ENCODE results near the gene PHAF1. TPM values are rescaled to one million over a fixed set of nuclear protein-coding genes. Genes with fewer than 3 reads are reported as not detected.

The PHAF1 gene
- 48.3 and 53.6 TPM in 2 replicates for total RNA-seq (2016; rRNA removed; fragmentation: Illumina TruSeq; extraction: Trizol)
- total RNA-seq (2016; cell fraction: cytosol; rRNA removed; fragmentation: Illumina TruSeq; extraction: Trizol; ENCODE audit: low read depth): 10.8 and 11.4 TPM in 2 replicates
- 47.8 and 49.5 TPM in 2 replicates for total RNA-seq (2016; cell fraction: insoluble cytoplasmic fraction; rRNA removed; fragmentation: Illumina TruSeq; extraction: Trizol)
- 32.3 and 33.6 TPM in 2 replicates for total RNA-seq (2016; cell fraction: membrane; rRNA removed; fragmentation: Illumina TruSeq; extraction: Trizol)
- 53.1 and 54.5 TPM in 2 replicates for total RNA-seq (2016; cell fraction: nucleus; rRNA removed; fragmentation: Illumina TruSeq; extraction: Trizol)
- 174 and 184 TPM in 2 replicates for polyA plus RNA-seq (2011; rRNA removed)
- 91.2 and 103 TPM in 2 replicates for polyA plus RNA-seq (2011; cell fraction: cytosol; rRNA removed)
- 248 and 255 TPM in 2 replicates for polyA plus RNA-seq (2011; cell fraction: nucleus; rRNA removed)
- 66.1 and 70.4 TPM in 2 replicates for polyA plus RNA-seq (2012)
- polyA plus RNA-seq (2016; cell fraction: cytosol; fragmentation: Illumina TruSeq; extraction: Trizol; ENCODE audit: low read depth): 4.8 and 5.4 TPM in 2 replicates
- polyA plus RNA-seq (2016; cell fraction: insoluble cytoplasmic fraction; fragmentation: Illumina TruSeq; extraction: Trizol; ENCODE audit: low read depth): 56.4 and 67.0 TPM in 2 replicates
- polyA plus RNA-seq (2016; cell fraction: membrane; fragmentation: Illumina TruSeq; extraction: Trizol; ENCODE audit: low read depth): 14.1 and 16.2 TPM in 2 replicates
- polyA plus RNA-seq (2016; cell fraction: nucleus; fragmentation: Illumina TruSeq; extraction: Trizol; ENCODE audit: insufficient read depth, low read depth): 92.6 and 109 TPM in 2 replicates
- 43.7 and 236 TPM in 2 replicates for polyA minus RNA-seq (2011; rRNA and poly(A)+ RNA removed; ENCODE audit: low replicate concordance)
- 72.6 and 74.1 TPM in 2 replicates for polyA minus RNA-seq (2011; cell fraction: cytosol; rRNA and poly(A)+ RNA removed)
- polyA minus RNA-seq (2011; cell fraction: nucleus; rRNA and poly(A)+ RNA removed): 219 and 250 TPM in 2 replicates
- percentile 93 among the genes with signal in this experiment for Bru-seq, nascent RNA
- percentile 93 among the genes with signal in this experiment for BruChase-seq, experiment 1, labeled RNA remaining after a 6-hour chase
- BruChase-seq, experiment 2, labeled RNA remaining after a 2-hour chase: percentile 94 among the genes with signal in this experiment
- long read RNA-seq, experiment 1, transcript C16orf70-201 (16 exons, 2,865 nt): major isoform, 30 of 84 reads
- long read RNA-seq, experiment 1, transcript C16orf70-208 (17 exons, 1,353 nt): minor isoform, 13 of 84 reads
- long read RNA-seq, experiment 1, partial matches to known transcripts: 16 of 84 reads
- long read RNA-seq, experiment 1, other reads (novel, unspliced or antisense): 25 of 84 reads
- long read RNA-seq, experiment 2, transcript C16orf70-201 (16 exons, 2,865 nt): major isoform, 28 of 122 reads
- long read RNA-seq, experiment 2, transcript C16orf70-208 (17 exons, 1,353 nt): minor isoform, 12 of 122 reads
- long read RNA-seq, experiment 2, partial matches to known transcripts: 62 of 122 reads
- long read RNA-seq, experiment 2, other reads (novel, unspliced or antisense): 20 of 122 reads

DNA sequence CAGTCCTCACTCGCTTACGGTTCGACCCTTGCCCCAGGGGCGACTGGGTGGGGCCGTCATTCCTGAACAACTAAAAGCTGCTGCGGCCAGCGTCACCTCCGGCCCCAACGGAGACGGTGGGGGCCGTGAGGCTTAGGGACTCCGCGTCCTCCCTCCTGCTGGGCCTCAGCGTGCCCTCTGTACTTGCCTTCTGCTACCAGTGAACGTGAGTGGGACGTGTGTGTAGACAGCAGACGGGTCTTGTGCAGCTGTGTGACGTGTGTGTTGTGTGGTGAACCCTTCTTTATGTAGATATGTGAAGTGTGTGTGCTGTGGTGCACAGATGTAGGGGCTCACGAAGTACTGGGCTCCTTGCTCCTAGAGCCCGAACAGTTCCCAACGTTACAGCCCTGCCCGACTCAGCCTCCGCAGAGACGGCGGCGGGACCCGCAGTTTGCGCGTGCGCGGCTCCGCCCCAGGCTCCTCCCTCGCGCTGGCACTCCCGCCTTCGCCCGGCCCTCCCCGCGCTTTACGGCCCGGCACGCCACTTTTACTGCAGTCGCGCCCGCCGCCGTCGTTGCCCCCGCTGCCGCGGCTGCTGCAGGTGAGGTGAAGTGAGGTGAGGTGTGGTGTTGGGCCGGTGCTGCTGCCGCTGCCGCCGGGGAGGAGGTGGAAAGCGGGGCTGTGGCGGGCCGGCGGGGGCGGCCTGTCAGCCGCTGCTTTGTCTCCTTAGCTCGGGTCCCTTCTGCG, at the start of gene PHAF1:
Gene PHAF1 (plus strand): TSS at position 535 of the 729 bp plus-strand sequence. CDS start 235 bp downstream, outside the sequence.
- Histone ChIP-seq H3K36me3 (replicated peaks in 1 of 2; ENCODE audit: control insufficient read depth in 1 of 2, insufficient read depth in 2 of 2, low read length in 2 of 2) (no peaks in the 10 kb centered on the region; a peak in 1 of 5 replicates), H2AFZ (ENCODE audit: low read length) (no peak within 1 kb of the TSS), H3K79me2 (ENCODE audit: insufficient read depth, low read length) (peaks cover 42% of the 10 kb centered on the region), H3K4me2 (ENCODE audit: low read depth, low read length) (peak within 1 kb of the TSS; percentile 98), H4K20me1 (ENCODE audit: insufficient read depth, low read length) (peaks cover 3% of the 10 kb centered on the region), H3K27ac (ENCODE audit: extremely low read length, insufficient read depth, low read length) (peak within 1 kb of the TSS; percentile 90), H3K9me3 (ENCODE audit: low read length) (no peaks in the 10 kb centered on the region), H3K9ac (ENCODE audit: insufficient read depth, low read depth, low read length) (peak within 1 kb of the TSS; percentile 92), H3K27me3 (ENCODE audit: control insufficient read depth in 1 of 2, insufficient read depth in 2 of 2, low read length in 2 of 2) (no peaks in the 10 kb centered on the region; a peak in 1 of 5 replicates), H3K4me3 (replicated peaks in 1 of 3; ENCODE audit: insufficient read depth in 1 of 3, low read depth in 2 of 3, low read length in 3 of 3) (peak within 1 kb of the TSS; percentile 81 to 99 (median 83)), H3K4me1 (ENCODE audit: insufficient read depth, low read length) (peaks cover 48% of the 10 kb centered on the region)
- under 1% methylated on average over 28 of the region's 63 CpGs for WGBS (ENCODE audit: low lambda C conversion rate)
- ATAC-seq (peak; percentile 79), DNase-seq (ENCODE audit: low spot score) (peak; percentile 86), FAIRE-seq (peak; percentile 73)
- in situ Hi-C loops (cut with HindIII; ENCODE audit: extremely low pct_ligation_motif_present, low pct_unique_long_range_greater_than_20kb): no loop called here
- BruUV-seq (replicated peaks): no TSS peak
- ChIA-PET CTCF (ENCODE audit: low intra/inter-chr PET ratio, low total read pairs) (interaction anchor here (1.2 kb wide), 1 partner anchor 46 kb away, joined by 3 read pairs; no protein-coding TSS in a partner anchor), POLR2A (interaction anchor here (0.9 to 4.3 kb wide), 7 partner anchors 8 to 92 kb away, joined by 3 to 31 read pairs (median 4); partner anchors contain the start of genes B3GNT9 and NOL3)
- intact Hi-C loops (cut with micrococcal nuclease; ENCODE audit: unreplicated experiment): loop anchor here (2.0 kb wide), 3 partner anchors 45 to 91 kb away; no protein-coding TSS in a partner anchor
- no peak; the same call in none of the 2 replicates for TF ChIP-seq ELF1 (CRISPR knock-in tag; IDR thresholded peaks at IDR 0.05)
- peak; percentile 76 for TF ChIP-seq ZNF333 (CRISPR knock-in tag; IDR thresholded peaks at IDR 0.05; ENCODE audit: borderline replicate concordance)
- TF ChIP-seq SSRP1 (CRISPR knock-in tag; IDR thresholded peaks at IDR 0.05): no peak
- TF ChIP-seq ZNF572 (CRISPR knock-in tag; IDR thresholded peaks at IDR 0.05): no peak; the same call in 1 of the 2 replicates
- TF ChIP-seq ZNF563 (CRISPR knock-in tag; IDR thresholded peaks at IDR 0.05): 0 out of 2 replicates have a peak, but pooled peaks have one; percentile 16
- peak; percentile 70 for TF ChIP-seq ZNF205 (CRISPR knock-in tag; IDR thresholded peaks at IDR 0.05)
- TF ChIP-seq, protein P1, sequence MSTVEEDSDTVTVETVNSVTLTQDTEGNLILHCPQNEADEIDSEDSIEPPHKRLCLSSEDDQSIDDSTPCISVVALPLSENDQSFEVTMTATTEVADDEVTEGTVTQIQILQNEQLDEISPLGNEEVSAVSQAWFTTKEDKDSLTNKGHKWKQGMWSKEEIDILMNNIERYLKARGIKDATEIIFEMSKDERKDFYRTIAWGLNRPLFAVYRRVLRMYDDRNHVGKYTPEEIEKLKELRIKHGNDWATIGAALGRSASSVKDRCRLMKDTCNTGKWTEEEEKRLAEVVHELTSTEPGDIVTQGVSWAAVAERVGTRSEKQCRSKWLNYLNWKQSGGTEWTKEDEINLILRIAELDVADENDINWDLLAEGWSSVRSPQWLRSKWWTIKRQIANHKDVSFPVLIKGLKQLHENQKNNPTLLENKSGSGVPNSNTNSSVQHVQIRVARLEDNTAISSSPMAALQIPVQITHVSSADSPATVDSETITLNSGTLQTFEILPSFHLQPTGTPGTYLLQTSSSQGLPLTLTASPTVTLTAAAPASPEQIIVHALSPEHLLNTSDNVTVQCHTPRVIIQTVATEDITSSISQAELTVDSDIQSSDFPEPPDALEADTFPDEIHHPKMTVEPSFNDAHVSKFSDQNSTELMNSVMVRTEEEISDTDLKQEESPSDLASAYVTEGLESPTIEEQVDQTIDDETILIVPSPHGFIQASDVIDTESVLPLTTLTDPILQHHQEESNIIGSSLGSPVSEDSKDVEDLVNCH (CRISPR knock-in tag; IDR thresholded peaks at IDR 0.05): no peak
- no peak; the same call in none of the 2 replicates for TF ChIP-seq SP2 (CRISPR knock-in tag; IDR thresholded peaks at IDR 0.05)
- no peak for TF ChIP-seq GTF2F1 (IDR thresholded peaks at IDR 0.05; ENCODE audit: low read length)
- TF ChIP-seq KDM1A (CRISPR knock-in tag; IDR thresholded peaks at IDR 0.05): no peak
- 0 out of 2 replicates have a peak, but pooled peaks have one; percentile 69 for TF ChIP-seq ZBTB42 (CRISPR knock-in tag; IDR thresholded peaks at IDR 0.05)
- peak; percentile 82 for TF ChIP-seq IRF2 (CRISPR knock-in tag; IDR thresholded peaks at IDR 0.05)
- TF ChIP-seq, protein P2, sequence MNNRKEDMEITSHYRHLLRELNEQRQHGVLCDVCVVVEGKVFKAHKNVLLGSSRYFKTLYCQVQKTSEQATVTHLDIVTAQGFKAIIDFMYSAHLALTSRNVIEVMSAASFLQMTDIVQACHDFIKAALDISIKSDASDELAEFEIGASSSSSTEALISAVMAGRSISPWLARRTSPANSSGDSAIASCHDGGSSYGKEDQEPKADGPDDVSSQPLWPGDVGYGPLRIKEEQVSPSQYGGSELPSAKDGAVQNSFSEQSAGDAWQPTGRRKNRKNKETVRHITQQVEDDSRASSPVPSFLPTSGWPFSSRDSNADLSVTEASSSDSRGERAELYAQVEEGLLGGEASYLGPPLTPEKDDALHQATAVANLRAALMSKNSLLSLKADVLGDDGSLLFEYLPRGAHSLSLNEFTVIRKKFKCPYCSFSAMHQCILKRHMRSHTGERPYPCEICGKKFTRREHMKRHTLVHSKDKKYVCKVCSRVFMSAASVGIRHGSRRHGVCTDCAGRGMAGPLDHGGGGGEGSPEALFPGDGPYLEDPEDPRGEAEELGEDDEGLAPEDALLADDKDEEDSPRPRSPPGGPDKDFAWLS (CRISPR knock-in tag; IDR thresholded peaks at IDR 0.05; ENCODE audit: borderline replicate concordance): no peak
- peak; percentile 24; the same call in 1 of the 2 replicates for TF ChIP-seq ZNF546 (CRISPR knock-in tag; conservative IDR thresholded peaks at IDR 0.05)

Data from HepG2 (cell line).